ENCODE measurements around the gene THPO.

- TF ChIP-seq GATA2 (IDR thresholded peaks at IDR 0.05; ENCODE audit: low read depth, low read length) (no peak), GATA3 (IDR thresholded peaks at IDR 0.05; ENCODE audit: low read depth, low read length) (no peak)
Measured at GRCh38 chr3:184371570-184372018, 6.4 kb downstream of the THPO start.

All from SH-SY5Y (cell line).